Measurements from ENCODE around the gene EXOC1L.

Gene EXOC1L

GRCh38 chr4:55876387-55876786, 56.8 kb downstream of the EXOC1L start:
- no peak overlapping the region for H3K27ac ChIP-seq (ENCODE audit: low read length)
- peaks cover 2% of the 10 kb centered on the region; the same call in 1 of the 2 replicates for H3K36me3 ChIP-seq (ENCODE audit: control insufficient read depth, insufficient read depth, low read length)
- no peaks in the 10 kb centered on the region for H3K27me3 ChIP-seq (ENCODE audit: control insufficient read depth, insufficient read depth, low read length)
- no peak for DNase-seq (ENCODE audit: low read depth, low spot score)
- H3K4me3 ChIP-seq (ENCODE audit: low read length) = no peak overlapping the region
- no peaks in the 10 kb centered on the region for H3K4me1 ChIP-seq (ENCODE audit: control insufficient read depth, insufficient read depth, low read length)
- H3K9me3 ChIP-seq (ENCODE audit: control insufficient read depth, insufficient read depth, low read length) = no peaks in the 10 kb centered on the region

- no CpG with 5 or more reads among the region's 3 CpGs for whole genome bisulfite sequencing (ENCODE audit: insufficient coverage, insufficient read length)
- no peaks in the 10 kb centered on the region for H3K9me3 ChIP-seq (ENCODE audit: control insufficient read depth, insufficient read depth, low read length)
- no peak overlapping the region for H3K27ac ChIP-seq (ENCODE audit: low read length)
- H3K27me3 ChIP-seq (ENCODE audit: control insufficient read depth, insufficient read depth, low read length) = no peaks in the 10 kb centered on the region
- peaks cover 3% of the 10 kb centered on the region; the same call in 1 of the 2 replicates for H3K36me3 ChIP-seq (ENCODE audit: control insufficient read depth, insufficient read depth, low read length)
- H3K4me1 ChIP-seq (ENCODE audit: control insufficient read depth, insufficient read depth, low read length) = no peaks in the 10 kb centered on the region
- H3K4me3 ChIP-seq (ENCODE audit: low read length) = no peak overlapping the region
- no peak for DNase-seq (ENCODE audit: low read depth, low spot score)
Observed at GRCh38 chr4:55879224-55879623, 59.6 kb downstream of the EXOC1L start.

- H3K27ac ChIP-seq (ENCODE audit: low read length) = no peak overlapping the region
- WGBS (ENCODE audit: insufficient coverage, insufficient read length) = no CpG with 5 or more reads among the region's 3 CpGs
- no peaks in the 10 kb centered on the region for H3K4me1 ChIP-seq (ENCODE audit: control insufficient read depth, insufficient read depth, low read length)
- peaks cover 3% of the 10 kb centered on the region; the same call in 1 of the 2 replicates for H3K36me3 ChIP-seq (ENCODE audit: control insufficient read depth, insufficient read depth, low read length)
- H3K9me3 ChIP-seq (ENCODE audit: control insufficient read depth, insufficient read depth, low read length) = no peaks in the 10 kb centered on the region
- no peak for DNase-seq (ENCODE audit: low read depth, low spot score)
- no peak overlapping the region for H3K4me3 ChIP-seq (ENCODE audit: low read length)
- H3K27me3 ChIP-seq (ENCODE audit: control insufficient read depth, insufficient read depth, low read length) = no peaks in the 10 kb centered on the region
Observed at GRCh38 chr4:55880652-55881280, 61.2 kb downstream of the EXOC1L start.

GRCh38 chr4:55884093-55884850, 64.7 kb downstream of the EXOC1L start:
- Histone ChIP-seq H3K27me3 (ENCODE audit: control insufficient read depth, insufficient read depth, low read length) (no peaks in the 10 kb centered on the region), H3K36me3 (ENCODE audit: control insufficient read depth, insufficient read depth, low read length) (peaks cover 3% of the 10 kb centered on the region; the same call in 1 of the 2 replicates), H3K27ac (ENCODE audit: low read length) (no peak overlapping the region), H3K9me3 (ENCODE audit: control insufficient read depth, insufficient read depth, low read length) (no peaks in the 10 kb centered on the region), H3K4me3 (ENCODE audit: low read length) (no peak overlapping the region), H3K4me1 (ENCODE audit: control insufficient read depth, insufficient read depth, low read length) (no peaks in the 10 kb centered on the region)
- WGBS (ENCODE audit: insufficient coverage, insufficient read length) = no CpG with 5 or more reads among the region's 2 CpGs
- DNase-seq (ENCODE audit: low read depth, low spot score) = no peak

GRCh38 chr4:55884851-55885219, 65.2 kb downstream of the EXOC1L start:
- DNase-seq (ENCODE audit: low read depth, low spot score) = no peak
- Histone ChIP-seq H3K27me3 (ENCODE audit: control insufficient read depth, insufficient read depth, low read length) (no peaks in the 10 kb centered on the region), H3K27ac (ENCODE audit: low read length) (no peak overlapping the region), H3K4me1 (ENCODE audit: control insufficient read depth, insufficient read depth, low read length) (no peaks in the 10 kb centered on the region), H3K36me3 (ENCODE audit: control insufficient read depth, insufficient read depth, low read length) (peaks cover 3% of the 10 kb centered on the region; the same call in 1 of the 2 replicates), H3K4me3 (ENCODE audit: low read length) (no peak overlapping the region), H3K9me3 (ENCODE audit: control insufficient read depth, insufficient read depth, low read length) (no peaks in the 10 kb centered on the region)
- no CpG with 5 or more reads among the region's 1 CpG for WGBS (ENCODE audit: insufficient coverage, insufficient read length)
